ENCODE results near the gene TFRC.

DNA sequence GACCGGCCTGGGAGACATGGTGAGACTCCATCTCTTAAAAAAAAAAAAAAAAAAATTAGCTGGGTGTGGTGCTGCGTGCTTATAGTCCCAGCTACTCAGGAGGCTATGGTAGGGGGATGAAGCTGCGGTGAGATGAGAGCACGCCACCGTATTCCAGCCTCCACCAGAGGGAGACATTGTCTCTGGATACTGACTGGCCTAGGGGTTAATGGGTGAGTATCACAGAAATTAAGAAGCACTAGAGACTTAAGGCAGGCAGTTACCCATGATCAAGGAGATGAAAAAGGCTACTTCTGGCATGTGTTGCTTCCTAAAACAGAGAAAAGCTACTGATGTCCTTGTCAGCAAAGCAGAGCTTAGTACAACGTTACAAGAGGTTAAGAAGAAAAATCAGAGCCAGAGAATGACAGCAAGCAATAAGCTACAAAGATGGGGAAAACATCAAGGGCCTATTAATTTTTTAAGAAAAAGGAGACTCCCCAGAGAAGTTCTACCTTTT, 8.6 kb downstream of the TFRC start:
- TF ChIP-seq, protein P1, sequence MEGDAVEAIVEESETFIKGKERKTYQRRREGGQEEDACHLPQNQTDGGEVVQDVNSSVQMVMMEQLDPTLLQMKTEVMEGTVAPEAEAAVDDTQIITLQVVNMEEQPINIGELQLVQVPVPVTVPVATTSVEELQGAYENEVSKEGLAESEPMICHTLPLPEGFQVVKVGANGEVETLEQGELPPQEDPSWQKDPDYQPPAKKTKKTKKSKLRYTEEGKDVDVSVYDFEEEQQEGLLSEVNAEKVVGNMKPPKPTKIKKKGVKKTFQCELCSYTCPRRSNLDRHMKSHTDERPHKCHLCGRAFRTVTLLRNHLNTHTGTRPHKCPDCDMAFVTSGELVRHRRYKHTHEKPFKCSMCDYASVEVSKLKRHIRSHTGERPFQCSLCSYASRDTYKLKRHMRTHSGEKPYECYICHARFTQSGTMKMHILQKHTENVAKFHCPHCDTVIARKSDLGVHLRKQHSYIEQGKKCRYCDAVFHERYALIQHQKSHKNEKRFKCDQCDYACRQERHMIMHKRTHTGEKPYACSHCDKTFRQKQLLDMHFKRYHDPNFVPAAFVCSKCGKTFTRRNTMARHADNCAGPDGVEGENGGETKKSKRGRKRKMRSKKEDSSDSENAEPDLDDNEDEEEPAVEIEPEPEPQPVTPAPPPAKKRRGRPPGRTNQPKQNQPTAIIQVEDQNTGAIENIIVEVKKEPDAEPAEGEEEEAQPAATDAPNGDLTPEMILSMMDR (IDR thresholded peaks at IDR 0.05; ENCODE audit: low read depth, low read length, missing input control) = peak; percentile 80
- no peak for TF ChIP-seq REST (IDR thresholded peaks at IDR 0.05)
- TF ChIP-seq FOXA1 (IDR thresholded peaks at IDR 0.05) = no peak
- no peak for TF ChIP-seq EGR1 (IDR thresholded peaks at IDR 0.05; ENCODE audit: low read depth in 2 of 2)
- TF ChIP-seq GABPA (IDR thresholded peaks at IDR 0.05 in 1 of 2, conservative IDR thresholded peaks at IDR 0.05 in 1 of 2) = no peak
- TF ChIP-seq NR2F2 (IDR thresholded peaks at IDR 0.05) = no peak
- TF ChIP-seq ZBTB33 (IDR thresholded peaks at IDR 0.05) = no peak
- peak; percentile 94 for TF ChIP-seq RAD21 (IDR thresholded peaks at IDR 0.05)
- TF ChIP-seq, protein P2, sequence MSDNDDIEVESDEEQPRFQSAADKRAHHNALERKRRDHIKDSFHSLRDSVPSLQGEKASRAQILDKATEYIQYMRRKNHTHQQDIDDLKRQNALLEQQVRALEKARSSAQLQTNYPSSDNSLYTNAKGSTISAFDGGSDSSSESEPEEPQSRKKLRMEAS (IDR thresholded peaks at IDR 0.05) = no peak
- TF ChIP-seq HNF4G (IDR thresholded peaks at IDR 0.05) = no peak
- no peak for TF ChIP-seq TAF1 (conservative IDR thresholded peaks at IDR 0.05)

Measured in liver (tissue), 3 donors.